ENCODE measurements around the gene DPYD.

DPYD gene

GRCh38 chr1:97906567-97907241 lies 14.1 kb downstream of the DPYD start:
- peak; percentile 71 for DNase-seq (ENCODE audit: low read depth)

- DNase-seq (ENCODE audit: low read depth): no peak
These were observed 15.5 kb downstream of the DPYD start for GRCh38 chr1:97905141-97905940.

- DNase-seq (ENCODE audit: low read depth): no peak
These were observed 16.3 kb downstream of the DPYD start for GRCh38 chr1:97904534-97904933.

- DNase-seq (ENCODE audit: low read depth): no peak
These were observed 17.2 kb downstream of the DPYD start for GRCh38 chr1:97903626-97904025.

GRCh38 chr1:97902067-97902466 lies 18.8 kb downstream of the DPYD start:
- no peak for DNase-seq (ENCODE audit: low read depth)

DNA sequence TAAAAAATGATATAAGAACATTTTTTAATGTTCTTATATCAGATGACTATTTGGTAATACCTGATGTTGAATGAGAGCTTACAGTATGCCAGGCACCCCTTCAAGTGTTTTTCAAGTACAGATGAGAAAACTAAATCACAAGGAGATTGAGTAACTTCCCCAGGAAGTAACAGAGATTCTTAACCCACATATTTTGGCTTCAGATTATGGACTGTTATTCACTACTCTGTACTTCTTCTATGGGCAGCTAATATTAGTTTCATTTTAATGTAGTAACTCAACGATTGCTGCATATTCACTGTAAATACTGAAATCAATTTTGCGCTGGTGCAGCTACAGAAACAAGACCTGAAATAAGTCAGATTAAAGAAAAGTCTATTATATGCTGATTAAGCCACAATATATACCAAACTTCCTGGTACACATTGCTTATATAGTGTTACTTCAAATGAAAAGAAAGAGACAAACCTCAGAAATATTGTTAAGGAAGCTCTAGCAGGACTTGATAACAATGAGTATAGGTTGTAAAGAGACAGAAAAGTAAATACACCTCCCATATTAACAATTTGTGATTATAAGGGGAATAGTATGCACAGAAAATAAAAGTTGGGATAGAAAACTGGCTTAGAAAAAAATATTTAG lies 19.7 kb downstream of the DPYD start:
- no peak for DNase-seq (ENCODE audit: low read depth)

DNA sequence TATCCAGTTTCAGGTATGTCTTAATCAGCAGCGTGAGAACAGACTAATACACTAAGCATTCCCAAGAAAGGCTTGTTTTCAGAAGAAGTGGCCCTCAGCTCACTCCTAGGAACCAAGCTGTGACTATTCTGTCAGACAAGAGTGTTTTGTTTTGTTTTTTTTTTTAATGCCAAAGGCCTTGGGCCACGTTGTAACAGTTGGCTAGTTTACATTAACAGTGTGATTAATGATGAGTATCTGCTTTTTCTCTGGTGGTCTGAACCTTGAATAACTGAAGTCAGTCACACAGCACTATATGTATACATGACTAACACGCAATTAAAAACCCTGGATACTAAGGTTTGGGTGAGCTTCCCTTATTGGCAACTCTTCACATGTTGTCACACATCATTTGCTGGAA lies 21.9 kb downstream of the DPYD start:
- DNase-seq (ENCODE audit: low read depth): no peak

DNA sequence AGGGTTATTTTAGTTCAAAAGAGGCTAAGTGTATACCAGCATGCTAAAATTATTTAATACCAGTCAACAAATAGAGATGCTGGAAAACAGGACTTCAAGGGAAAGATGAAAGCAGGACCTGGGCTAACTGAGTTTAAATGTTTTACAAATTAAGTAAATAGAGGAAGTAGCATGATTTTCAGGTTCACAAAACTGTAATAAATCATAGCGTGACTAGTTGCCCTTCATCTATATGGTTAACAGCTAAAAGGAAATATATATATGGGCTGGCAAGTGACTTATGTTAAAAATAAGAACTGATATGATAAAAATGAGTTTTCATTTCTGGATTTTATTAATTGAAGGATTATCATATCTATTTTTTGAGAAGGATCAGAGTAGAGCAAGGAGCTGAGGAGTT lies 25.6 kb downstream of the DPYD start:
- DNase-seq (ENCODE audit: low read depth): no peak

GRCh38 chr1:97893844-97894243 lies 27.0 kb downstream of the DPYD start:
- DNase-seq (ENCODE audit: low read depth): no peak

GRCh38 chr1:97886199-97886598 lies 34.6 kb downstream of the DPYD start:
- DNase-seq (ENCODE audit: low read depth): no peak

DNA sequence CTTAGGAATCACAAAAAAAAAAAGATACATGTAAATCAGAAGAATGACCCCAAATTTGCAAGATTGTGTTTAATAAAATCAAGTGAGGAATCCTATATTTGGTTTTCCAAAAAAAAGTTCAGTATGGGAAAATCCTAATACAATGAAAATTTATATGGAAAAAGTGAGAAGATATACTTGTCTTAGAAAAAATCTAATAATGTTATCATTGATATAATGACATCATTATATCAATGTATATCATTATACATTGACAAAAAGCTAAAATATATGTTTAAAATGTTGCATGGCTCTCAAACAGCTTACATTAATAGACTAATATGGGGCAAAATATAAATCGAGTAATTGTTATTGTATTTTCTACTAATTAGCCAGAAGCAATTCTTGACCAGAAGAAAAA lies 37.0 kb downstream of the DPYD start:
- no peak for DNase-seq (ENCODE audit: low read depth)

DNA sequence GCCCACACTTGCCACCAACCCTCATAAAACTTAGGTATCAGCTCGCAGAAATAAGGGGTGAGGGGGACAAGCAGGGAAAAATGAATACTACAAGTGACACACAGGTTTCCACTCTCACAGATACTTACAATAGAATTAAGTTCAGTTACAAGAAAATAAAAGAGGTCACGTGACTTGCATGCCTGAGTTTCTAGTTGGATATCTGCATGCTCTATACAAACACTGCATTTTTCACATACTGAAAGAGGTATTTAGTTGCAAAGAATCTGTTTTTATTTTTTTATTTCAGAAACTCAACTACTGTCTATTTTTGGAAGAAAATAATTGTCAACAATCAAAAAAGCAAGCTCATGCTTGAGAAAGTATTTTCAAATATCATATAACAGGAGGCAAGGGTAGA lies 43.5 kb downstream of the DPYD start:
- no peak for DNase-seq (ENCODE audit: low read depth)

DNA sequence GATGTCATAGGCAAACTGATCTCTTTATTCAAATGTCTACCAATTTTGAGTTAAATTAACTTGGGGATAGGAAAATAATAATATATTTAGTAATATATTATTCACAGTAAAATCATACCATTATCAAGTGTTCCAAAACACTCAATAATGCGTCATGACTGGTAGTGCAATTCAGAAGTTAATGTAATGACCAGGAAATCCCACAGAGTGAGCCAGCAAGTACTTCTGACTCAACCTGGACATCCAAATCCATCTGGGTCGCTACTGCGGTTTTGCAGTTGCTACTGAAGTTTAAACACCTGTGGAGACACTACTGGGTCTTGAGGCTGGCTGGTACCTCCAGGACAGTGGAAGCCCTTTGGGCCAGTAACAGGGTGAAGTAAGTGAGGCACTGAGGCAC lies 44.8 kb downstream of the DPYD start:
- no peak for DNase-seq (ENCODE audit: low read depth)

GRCh38 chr1:97870589-97870988 lies 50.2 kb downstream of the DPYD start:
- DNase-seq (ENCODE audit: low read depth): no peak

DNA sequence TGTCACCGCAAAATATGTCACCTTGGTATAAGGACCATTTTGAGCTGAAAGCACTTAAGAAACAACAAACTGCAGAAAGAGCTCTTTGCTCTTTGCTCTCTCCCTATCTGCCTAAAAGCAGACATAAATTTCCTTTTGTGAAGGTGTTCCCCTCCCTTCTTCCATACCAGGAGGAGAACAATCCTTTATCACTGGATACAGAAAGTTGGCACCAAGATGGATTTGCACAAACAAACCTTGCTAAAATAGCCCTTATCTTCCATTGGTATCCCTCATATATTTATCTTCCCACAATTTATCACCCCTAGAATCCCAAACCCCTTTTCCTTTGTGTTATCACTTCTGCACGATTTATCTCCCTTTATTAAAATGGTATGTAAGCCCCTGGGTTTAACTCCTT lies 51.4 kb downstream of the DPYD start:
- no peak for DNase-seq (ENCODE audit: low read depth)

GRCh38 chr1:97867127-97867526 lies 53.7 kb downstream of the DPYD start:
- DNase-seq (ENCODE audit: low read depth): no peak

- no peak for DNase-seq (ENCODE audit: low read depth)
These were observed 56.2 kb downstream of the DPYD start for GRCh38 chr1:97864615-97865014.

DNA sequence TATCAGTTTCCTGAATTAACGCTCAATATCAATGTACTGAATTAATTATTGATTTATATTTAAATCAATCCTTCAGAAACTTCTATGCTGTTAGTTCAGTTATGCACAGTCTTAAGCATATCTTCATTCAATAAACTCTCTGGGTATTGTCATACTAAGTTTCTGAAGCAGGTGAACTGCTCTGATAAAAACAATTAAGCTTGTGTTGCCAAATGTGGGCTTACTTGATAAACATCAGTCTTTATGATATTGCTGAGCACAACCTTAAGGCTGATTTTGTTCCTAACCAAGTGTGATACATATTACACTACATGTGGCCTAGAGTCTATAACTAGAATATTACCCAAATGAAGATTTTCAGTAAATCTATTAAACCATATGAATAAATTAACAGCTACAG lies 67.6 kb downstream of the DPYD start:
- DNase-seq (ENCODE audit: low read depth): no peak

DNA sequence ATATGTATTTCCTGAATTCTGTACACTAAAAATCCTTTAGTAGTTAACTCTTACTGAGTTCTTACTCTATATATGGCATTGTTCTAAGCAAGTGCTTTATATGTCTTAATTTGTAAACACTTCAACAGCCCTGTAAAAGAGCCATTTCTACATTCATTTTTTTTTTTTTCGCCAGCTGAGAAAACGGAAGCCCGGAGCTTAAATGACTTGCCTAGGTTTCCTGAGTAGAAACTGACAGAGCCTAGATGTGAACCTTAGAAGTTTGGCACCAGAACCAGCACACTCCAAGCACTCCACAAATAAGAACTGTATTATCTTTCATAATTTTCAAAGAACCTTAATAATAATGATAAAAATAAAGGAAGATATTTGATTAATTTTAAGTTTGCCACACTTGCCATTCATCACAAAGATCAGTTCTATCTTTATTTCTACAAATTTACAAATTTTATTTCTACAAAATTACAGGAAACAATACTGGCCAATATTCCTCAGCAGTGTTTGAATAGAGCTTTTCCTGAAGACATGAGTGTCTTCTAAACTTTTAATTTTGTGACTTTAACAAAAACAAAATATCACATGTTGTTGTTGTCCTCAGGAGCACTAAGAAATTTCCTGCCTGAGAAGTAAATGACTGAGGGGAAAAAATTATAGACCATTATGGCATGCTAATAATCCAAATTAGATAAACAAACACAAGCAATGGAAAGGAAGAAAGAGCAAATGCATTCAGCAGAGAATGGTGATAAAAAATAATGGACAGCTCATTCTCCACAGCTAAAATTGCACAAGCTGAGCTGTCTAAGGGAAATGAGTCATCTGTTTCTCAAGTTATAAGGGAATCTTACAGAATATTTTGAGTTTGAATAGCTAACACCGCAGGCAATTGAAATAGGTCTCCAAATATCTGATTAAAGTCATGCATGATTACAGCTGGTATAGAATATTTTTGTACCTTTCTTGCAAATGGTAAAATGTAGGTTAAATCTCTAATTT lies 71.2 kb downstream of the DPYD start:
- peak; percentile 62 for DNase-seq (ENCODE audit: low read depth)

DNA sequence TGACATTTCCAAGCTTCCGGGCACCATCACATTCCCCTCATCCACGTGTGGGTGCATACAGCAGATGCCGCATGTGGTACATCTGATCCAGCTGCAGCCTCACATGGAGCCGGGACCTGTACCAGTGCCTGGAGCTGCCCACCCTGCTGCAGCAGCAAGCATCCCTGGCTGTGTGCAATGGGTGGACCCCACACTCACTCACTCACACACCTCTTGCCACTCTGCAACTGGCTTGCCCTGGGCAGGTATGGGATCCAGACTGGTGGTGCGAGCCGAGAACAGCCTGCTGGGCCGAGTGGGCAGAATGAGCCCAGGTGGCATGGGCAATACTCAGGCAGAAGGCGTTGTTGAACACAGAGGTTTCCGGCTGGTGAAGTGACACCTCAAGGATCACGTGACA lies 75.0 kb downstream of the DPYD start:
- DNase-seq (ENCODE audit: low read depth): no peak

GRCh38 chr1:97844552-97845089 lies 76.2 kb downstream of the DPYD start:
- no peak for DNase-seq (ENCODE audit: low read depth)

GRCh38 chr1:97841338-97841737 lies 79.5 kb downstream of the DPYD start:
- no peak for DNase-seq (ENCODE audit: low read depth)
